Smooth muscle cell (in vitro differentiated cells): ENCODE measurements around the gene CD82. TPM values are rescaled to one million over a fixed set of nuclear protein-coding genes. Genes with fewer than 3 reads are reported as not detected.
"Not testable (repeated sequence)": the region's sequence is repeated elsewhere in the genome, so short reads cannot be mapped to it uniquely, and the experiment has no call there.

ENCODE experiments used
- DNase-seq: peaks from one replicate; lab custom pipeline; 2025; ENCODE audit not compliant: unreplicated experiment; lab: John Stamatoyannopoulos, UW
- H2AFZ ChIP-seq: fragments of 200-600 bp; sonication (generic); 2 replicates; pipeline ENCODE4 v1.6.0; 2016; ENCODE audit warnings: antibody characterized with exemption, low read depth, mild to moderate bottlenecking
- H3F3A ChIP-seq: fragments of 200-600 bp; sonication (generic); 2 replicates; pipeline ENCODE4 v1.6.0; 2017; ENCODE audit warnings: antibody characterized with exemption, low read depth
- H3K27ac ChIP-seq: fragments of 200-600 bp; sonication (generic); 2 replicates; pipeline ENCODE4 v1.5.1; 2016; ENCODE audit warnings: low read depth, mild to moderate bottlenecking
- H3K27me3 ChIP-seq: fragments of 200-600 bp; sonication (generic); 2 replicates; pipeline ENCODE4 v1.6.1; 2016; ENCODE audit warnings: low read depth, mild to moderate bottlenecking
- H3K36me3 ChIP-seq: fragments of 200-600 bp; sonication (generic); 2 replicates; pipeline ENCODE4 v1.5.1; 2016; ENCODE audit warnings: low read depth
- H3K4me1 ChIP-seq: fragments of 200-600 bp; sonication (generic); 2 replicates; pipeline ENCODE4 v1.5.1; 2016; ENCODE audit warnings: low read depth
- H3K4me2 ChIP-seq: fragments of 200-600 bp; sonication (generic); 2 replicates; pipeline ENCODE4 v1.6.0; 2016; ENCODE audit warnings: mild to moderate bottlenecking
- H3K4me3 ChIP-seq: fragments of 200-600 bp; sonication (generic); 2 replicates; pipeline ENCODE4 v1.5.1; 2016; ENCODE audit warnings: mild to moderate bottlenecking
- H3K79me2 ChIP-seq: fragments of 200-600 bp; sonication (generic); 2 replicates; pipeline ENCODE4 v1.6.0; 2016; ENCODE audit warnings: low read depth, mild to moderate bottlenecking
- H3K9ac ChIP-seq: fragments of 200-600 bp; sonication (generic); 2 replicates; pipeline ENCODE4 v1.6.0; 2016; ENCODE audit warnings: low read depth
- H3K9me3 ChIP-seq: fragments of 200-600 bp; sonication (generic); replicated peaks from 2 replicates; pipeline ENCODE4 v1.5.1; 2016; ENCODE audit warnings: low read depth
- H4K20me1 ChIP-seq: fragments of 200-600 bp; sonication (generic); 2 replicates; pipeline ENCODE4 v1.6.0; 2016; ENCODE audit warnings: low read depth
- WGBS: methylation state at CpG from one replicate; pipeline ENCODE4 v1.1.7; 2016; ENCODE audit warnings: low lambda C conversion rate; 5-methylcytosine and 5-hydroxymethylcytosine counted together
- polyA plus RNA-seq: library from polyadenylated mRNA; unstranded; fragments of >200 nt; fragmentation: Nextera tagmentation; extraction: Ambion mirVana; gene quantifications from 2 replicates; pipeline ENCODE4 v1.2.1, GENCODE V29; 2016
- total RNA-seq: library from RNA; depleted of rRNA; stranded (reverse); fragments of >200 nt; gene quantifications from 2 replicates; pipeline ENCODE4 v1.2.3, GENCODE V29; 2014
- TF ChIP-seq, protein P1 (sequence below): fragments of 200-600 bp; sonication (generic); IDR thresholded peaks from 2 replicates; pipeline ENCODE4 v1.5.1; 2017; ENCODE audit warnings: borderline replicate concordance, mild to moderate bottlenecking, antibody characterized with exemption; ENCODE audit not compliant: insufficient read depth, poor library complexity, severe bottlenecking

Gene CD82
- total and polyA plus RNA-seq, 2 experiments from 2014 or later, result 58.6 to 270 TPM

- Histone ChIP-seq H3K4me2 (no peak overlapping the region), H3K9me3 (no peaks in the 10 kb centered on the region), H3K4me3 (no peak overlapping the region), H3K36me3 (no peaks in the 10 kb centered on the region), H3F3A (no peaks in the 10 kb centered on the region), H4K20me1 (no peaks in the 10 kb centered on the region), H2AFZ (no peak overlapping the region), H3K4me1 (no peaks in the 10 kb centered on the region), H3K27me3 (peaks cover 14% of the 10 kb centered on the region), H3K9ac (no peak overlapping the region), H3K27ac (no peak overlapping the region), H3K79me2 (no peaks in the 10 kb centered on the region)
- no peak for DNase-seq
- TF ChIP-seq, protein P1, sequence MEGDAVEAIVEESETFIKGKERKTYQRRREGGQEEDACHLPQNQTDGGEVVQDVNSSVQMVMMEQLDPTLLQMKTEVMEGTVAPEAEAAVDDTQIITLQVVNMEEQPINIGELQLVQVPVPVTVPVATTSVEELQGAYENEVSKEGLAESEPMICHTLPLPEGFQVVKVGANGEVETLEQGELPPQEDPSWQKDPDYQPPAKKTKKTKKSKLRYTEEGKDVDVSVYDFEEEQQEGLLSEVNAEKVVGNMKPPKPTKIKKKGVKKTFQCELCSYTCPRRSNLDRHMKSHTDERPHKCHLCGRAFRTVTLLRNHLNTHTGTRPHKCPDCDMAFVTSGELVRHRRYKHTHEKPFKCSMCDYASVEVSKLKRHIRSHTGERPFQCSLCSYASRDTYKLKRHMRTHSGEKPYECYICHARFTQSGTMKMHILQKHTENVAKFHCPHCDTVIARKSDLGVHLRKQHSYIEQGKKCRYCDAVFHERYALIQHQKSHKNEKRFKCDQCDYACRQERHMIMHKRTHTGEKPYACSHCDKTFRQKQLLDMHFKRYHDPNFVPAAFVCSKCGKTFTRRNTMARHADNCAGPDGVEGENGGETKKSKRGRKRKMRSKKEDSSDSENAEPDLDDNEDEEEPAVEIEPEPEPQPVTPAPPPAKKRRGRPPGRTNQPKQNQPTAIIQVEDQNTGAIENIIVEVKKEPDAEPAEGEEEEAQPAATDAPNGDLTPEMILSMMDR, result no peak
- 94% methylated on average over 3 of the region's 3 CpGs for WGBS
These were observed 23.1 kb upstream of the CD82 start for GRCh38 chr11:44542372-44542771.

DNA sequence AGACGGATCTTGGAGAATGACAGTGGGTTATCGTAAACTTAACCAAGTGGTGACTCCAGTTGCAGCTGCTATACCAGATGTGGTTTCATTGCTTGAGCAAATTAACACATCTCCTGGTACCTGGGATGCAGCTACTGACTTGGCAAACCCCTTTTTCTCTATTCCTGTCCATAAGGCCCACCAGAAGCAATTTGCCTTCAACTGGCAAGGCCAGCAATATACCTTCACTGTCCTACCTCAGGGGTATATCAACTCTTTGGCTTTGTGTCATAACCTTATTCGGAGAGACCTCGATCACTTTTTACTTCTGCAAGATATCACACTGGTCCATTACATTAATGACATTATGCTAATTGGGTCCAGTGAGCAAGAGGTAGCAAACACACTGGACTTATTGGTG lies 18.5 kb upstream of the CD82 start:
- H2AFZ ChIP-seq, DNase-seq, H3K9ac ChIP-seq, H3K36me3 ChIP-seq, H3F3A ChIP-seq, H3K27me3 ChIP-seq, H3K4me1 ChIP-seq, H3K4me3 ChIP-seq, H3K4me2 ChIP-seq, H4K20me1 ChIP-seq, H3K9me3 ChIP-seq, H3K79me2 ChIP-seq, H3K27ac ChIP-seq: not testable (repeated sequence)
- 93% methylated on average over 4 of the region's 4 CpGs for WGBS

- H3K4me2 ChIP-seq, H2AFZ ChIP-seq, H3K27ac ChIP-seq, DNase-seq, H3K4me3 ChIP-seq, H3K9ac ChIP-seq, H3K36me3 ChIP-seq, H3K27me3 ChIP-seq, H3F3A ChIP-seq, H4K20me1 ChIP-seq, H3K4me1 ChIP-seq, H3K79me2 ChIP-seq, H3K9me3 ChIP-seq: not testable (repeated sequence)
- 98% methylated on average over 2 of the region's 2 CpGs for WGBS
These were observed 17.9 kb upstream of the CD82 start for GRCh38 chr11:44547534-44547933.

GRCh38 chr11:44548032-44548695 lies 17.3 kb upstream of the CD82 start:
- no peak for DNase-seq
- no peak overlapping the region for H3K4me2 ChIP-seq
- no peak overlapping the region for H2AFZ ChIP-seq
- H4K20me1 ChIP-seq, result no peaks in the 10 kb centered on the region
- no peak overlapping the region for H3K4me3 ChIP-seq
- H3K9ac ChIP-seq, result no peak overlapping the region
- H3K36me3 ChIP-seq, result no peaks in the 10 kb centered on the region
- TF ChIP-seq, protein P1, result no peak
- H3K4me1 ChIP-seq, result no peaks in the 10 kb centered on the region
- H3K9me3 ChIP-seq, result no peaks in the 10 kb centered on the region
- no peaks in the 10 kb centered on the region for H3F3A ChIP-seq
- H3K79me2 ChIP-seq, result no peaks in the 10 kb centered on the region
- no peak overlapping the region for H3K27ac ChIP-seq
- H3K27me3 ChIP-seq, result peaks cover under 1% of the 10 kb centered on the region
- WGBS, result 94% methylated on average over 4 of the region's 4 CpGs

GRCh38 chr11:44548961-44549749 lies 16.3 kb upstream of the CD82 start:
- H3K79me2 ChIP-seq, H3K27ac ChIP-seq, H3K36me3 ChIP-seq, H3K27me3 ChIP-seq, H3K9me3 ChIP-seq, H3K4me3 ChIP-seq, H3K4me2 ChIP-seq, H3K9ac ChIP-seq, H3K4me1 ChIP-seq, H4K20me1 ChIP-seq, H2AFZ ChIP-seq, H3F3A ChIP-seq, DNase-seq: not testable (repeated sequence)
- 86% methylated on average over 5 of the region's 5 CpGs for WGBS
